Neural crest cell (in vitro differentiated cells): Measurements from ENCODE around the gene HERC4. TPM values are rescaled to one million over a fixed set of nuclear protein-coding genes. Genes with fewer than 3 reads are reported as not detected.

ENCODE experiments used
- DNase-seq: peaks from one replicate; pipeline ENCODE4 v3.0.0; 2021; ENCODE audit warnings: low read depth, mixed read lengths, low spot score
- H3K27ac Mint-ChIP-seq: one replicate; pipeline ENCODE4 v1.8.0; 2021; ENCODE audit warnings: mild to moderate bottlenecking, mixed read lengths; ENCODE audit not compliant: unreplicated experiment
- H3K27me3 Mint-ChIP-seq: 2 replicates; pipeline ENCODE4 v1.8.0; 2021; ENCODE audit warnings: low read depth, mild to moderate bottlenecking, mixed read lengths
- H3K36me3 Mint-ChIP-seq: 2 replicates; pipeline ENCODE4 v1.8.0; 2021; ENCODE audit warnings: low read depth, mild to moderate bottlenecking, mixed read lengths
- H3K4me1 Mint-ChIP-seq: 2 replicates; pipeline ENCODE4 v1.8.0; 2021; ENCODE audit warnings: mixed read lengths
- H3K4me3 Mint-ChIP-seq: one replicate; pipeline ENCODE4 v1.8.0; 2021; ENCODE audit warnings: mild to moderate bottlenecking, mixed read lengths
- H3K9me3 Mint-ChIP-seq: 2 replicates; pipeline ENCODE4 v1.8.0; 2021; ENCODE audit warnings: mixed read lengths
- CTCF ChIP-seq: fragments of 200-600 bp; sonication (generic); conservative IDR thresholded peaks from 2 replicates; pipeline ENCODE4 v1.5.0; 2021; ENCODE audit warnings: antibody characterized with exemption, mild to moderate bottlenecking
- total RNA-seq: library from RNA; stranded (reverse); gene quantifications from 2 replicates; pipeline ENCODE4 v1.2.1, GENCODE V29; 2021

HERC4 gene
- total RNA-seq, 1 donor from 2014 or later = 42.4 TPM

DNA sequence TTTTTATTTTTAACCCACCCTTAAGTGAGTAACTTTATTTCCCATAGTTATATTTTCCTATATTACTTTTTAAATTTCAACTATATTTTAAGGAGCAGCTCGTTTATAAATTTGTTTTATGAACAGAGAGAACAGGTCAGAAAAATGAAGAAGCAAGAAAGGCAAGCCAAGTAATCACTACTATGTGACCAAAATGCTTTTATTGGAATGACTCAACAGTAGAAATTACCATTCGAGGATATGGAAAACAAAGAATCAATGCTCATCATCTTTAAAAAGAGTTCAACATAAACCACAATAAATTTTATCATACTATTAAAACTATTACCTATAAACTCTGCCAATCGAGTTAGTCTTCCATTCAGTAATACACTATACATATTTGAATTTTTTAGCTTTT, 7.6 kb downstream of the HERC4 start:
- TF ChIP-seq CTCF = no peak
- Mint-ChIP-seq H3K27ac (no peak overlapping the region), H3K4me3 (no peak overlapping the region), H3K9me3 (no peaks in the 10 kb centered on the region), H3K4me1 (peaks cover 20% of the 10 kb centered on the region), H3K36me3 (peaks cover 5% of the 10 kb centered on the region), H3K27me3 (no peaks in the 10 kb centered on the region)
- no peak for DNase-seq

DNA sequence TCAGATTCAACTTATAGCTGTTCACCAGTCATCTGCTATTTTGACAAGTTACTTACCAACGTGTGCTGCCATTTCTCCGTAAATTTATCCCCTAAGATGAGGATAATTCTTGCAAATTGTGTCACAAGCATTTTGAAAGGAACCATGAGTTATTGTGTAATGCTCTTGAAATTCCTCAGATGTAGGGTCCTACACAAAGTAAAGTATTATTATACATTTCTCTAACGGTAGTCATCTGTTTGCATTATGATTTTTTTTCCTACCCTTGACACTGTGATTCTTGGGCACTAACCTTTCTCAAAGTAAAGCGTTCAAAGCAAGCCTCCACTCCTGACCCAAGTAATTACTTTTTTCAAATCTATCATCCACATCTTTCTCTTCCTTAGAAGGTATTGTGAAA, 8.1 kb downstream of the HERC4 start:
- H3K36me3 Mint-ChIP-seq = peaks cover 5% of the 10 kb centered on the region
- TF ChIP-seq CTCF = no peak
- DNase-seq = no peak
- H3K27ac Mint-ChIP-seq = no peak overlapping the region
- no peaks in the 10 kb centered on the region for H3K27me3 Mint-ChIP-seq
- H3K9me3 Mint-ChIP-seq = no peaks in the 10 kb centered on the region
- no peak overlapping the region for H3K4me3 Mint-ChIP-seq
- H3K4me1 Mint-ChIP-seq = peaks cover 15% of the 10 kb centered on the region

GRCh38 chr10:68053553-68053952, 21.5 kb downstream of the HERC4 start:
- no peak for DNase-seq
- H3K9me3 Mint-ChIP-seq = no peaks in the 10 kb centered on the region
- no peak overlapping the region for H3K4me3 Mint-ChIP-seq
- no peak for TF ChIP-seq CTCF
- peaks cover 14% of the 10 kb centered on the region for H3K4me1 Mint-ChIP-seq
- H3K27me3 Mint-ChIP-seq = no peaks in the 10 kb centered on the region
- H3K27ac Mint-ChIP-seq = no peak overlapping the region
- peaks cover 4% of the 10 kb centered on the region for H3K36me3 Mint-ChIP-seq

- Mint-ChIP-seq H3K27ac (no peak overlapping the region), H3K9me3 (peaks cover under 1% of the 10 kb centered on the region), H3K4me3 (no peak overlapping the region), H3K4me1 (peaks cover 25% of the 10 kb centered on the region), H3K27me3 (no peaks in the 10 kb centered on the region), H3K36me3 (peaks cover 8% of the 10 kb centered on the region)
- TF ChIP-seq CTCF = no peak
- no peak for DNase-seq
These were observed 22.6 kb downstream of the HERC4 start for GRCh38 chr10:68052463-68052862.

GRCh38 chr10:68049289-68050078, 25.6 kb downstream of the HERC4 start:
- DNase-seq = no peak
- Mint-ChIP-seq H3K4me1 (peaks cover 33% of the 10 kb centered on the region), H3K27ac (no peak overlapping the region), H3K27me3 (no peaks in the 10 kb centered on the region), H3K4me3 (no peak overlapping the region), H3K9me3 (peaks cover 3% of the 10 kb centered on the region), H3K36me3 (peaks cover 11% of the 10 kb centered on the region)
- TF ChIP-seq CTCF = no peak
